Measurements from ENCODE around the gene INTS4.
A peak's percentile ranks its signal among the peaks of the same experiment; 100 is the strongest.

Gene INTS4

GRCh38 chr11:78037056-78037455 is 42.6 kb upstream of the INTS4 start:
- Histone ChIP-seq H3K27ac (ENCODE audit: extremely low read depth, low read depth, low read length) (no peak overlapping the region), H3K4me1 (ENCODE audit: control insufficient read depth, insufficient read depth, low read length) (no peaks in the 10 kb centered on the region), H3K4me3 (ENCODE audit: low read depth, low read length) (no peak overlapping the region), H3K36me3 (ENCODE audit: control insufficient read depth in 2 of 2, insufficient read depth in 1 of 2, low read length in 2 of 2) (no peaks in the 10 kb centered on the region), H3K9me3 (ENCODE audit: control insufficient read depth, insufficient read depth, low read depth, low read length) (no peaks in the 10 kb centered on the region)
- ChIA-PET POLR2A (no interaction called here), CTCF (interaction anchor here (1.9 kb wide), 1 partner anchor 9 kb away, joined by 9 read pairs; no protein-coding TSS in a partner anchor)
- TF ChIP-seq ZNF335 (tag by site-specific recombination; conservative IDR thresholded peaks at IDR 0.05) (no peak), ZNF621 (tag by site-specific recombination; IDR thresholded peaks at IDR 0.05) (no peak), ZNF777 (tag by site-specific recombination; IDR thresholded peaks at IDR 0.05; ENCODE audit: borderline replicate concordance) (no peak), ZNF626 (tag by site-specific recombination; IDR thresholded peaks at IDR 0.05) (no peak), ZNF558 (tag by site-specific recombination; IDR thresholded peaks at IDR 0.05) (no peak), ZNF48 (tag by site-specific recombination; IDR thresholded peaks at IDR 0.05) (no peak), KLF1 (tag by site-specific recombination; IDR thresholded peaks at IDR 0.05) (no peak), ZNF645 (tag by site-specific recombination; IDR thresholded peaks at IDR 0.05) (no peak), ZNF174 (tag by site-specific recombination; IDR thresholded peaks at IDR 0.05) (no peak), ZNF449 (tag by site-specific recombination; IDR thresholded peaks at IDR 0.05) (no peak)
- TF ChIP-seq, protein P1, sequence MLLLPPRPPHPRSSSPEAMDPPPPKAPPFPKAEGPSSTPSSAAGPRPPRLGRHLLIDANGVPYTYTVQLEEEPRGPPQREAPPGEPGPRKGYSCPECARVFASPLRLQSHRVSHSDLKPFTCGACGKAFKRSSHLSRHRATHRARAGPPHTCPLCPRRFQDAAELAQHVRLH (tag by site-specific recombination; IDR thresholded peaks at IDR 0.05), result no peak

DNA sequence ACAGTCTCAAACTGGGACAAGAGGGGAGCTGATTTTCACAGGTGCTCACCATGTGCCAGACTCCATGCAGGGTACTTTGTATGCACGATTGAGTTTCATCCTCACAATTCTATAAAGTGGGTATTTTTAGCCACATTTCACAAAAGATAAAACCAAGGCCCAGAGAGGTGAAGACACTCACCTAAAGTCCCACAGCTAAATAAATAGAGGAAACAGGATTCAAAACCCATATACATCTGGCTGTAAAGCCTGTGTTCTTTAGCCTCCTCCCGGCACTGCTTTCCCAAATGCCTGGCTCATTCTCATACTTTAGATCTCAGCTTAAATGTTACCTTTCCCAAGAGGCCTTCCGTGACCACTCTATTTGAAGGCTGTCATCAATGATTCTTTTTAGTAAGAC is 41.8 kb upstream of the INTS4 start:
- Histone ChIP-seq H3K9me3 (ENCODE audit: control insufficient read depth, insufficient read depth, low read depth, low read length) (no peaks in the 10 kb centered on the region), H3K36me3 (ENCODE audit: control insufficient read depth in 2 of 2, insufficient read depth in 1 of 2, low read length in 2 of 2) (no peaks in the 10 kb centered on the region), H3K4me1 (ENCODE audit: control insufficient read depth, insufficient read depth, low read length) (no peaks in the 10 kb centered on the region), H3K4me3 (ENCODE audit: low read depth, low read length) (no peak overlapping the region), H3K27ac (ENCODE audit: extremely low read depth, low read depth, low read length) (no peak overlapping the region)
- CTCF ChIA-PET, result interaction anchor here (0.6 to 1.9 kb wide), 2 partner anchors 10 to 33 kb away, joined by 4 to 9 read pairs; no protein-coding TSS in a partner anchor
- TF ChIP-seq ZNF768 (tag by site-specific recombination; IDR thresholded peaks at IDR 0.05) (0 out of 2 replicates have a peak, but pooled peaks have one; percentile 45), SP7 (tag by site-specific recombination; IDR thresholded peaks at IDR 0.05) (no peak)
- POLR2A ChIA-PET, result interaction anchor here (0.9 kb wide), 1 partner anchor 41 kb away, joined by 4 read pairs; the partner anchor contains the start of gene INTS4

- no peaks in the 10 kb centered on the region for H3K4me1 ChIP-seq (ENCODE audit: control insufficient read depth, insufficient read depth, low read length)
- no peaks in the 10 kb centered on the region for H3K9me3 ChIP-seq (ENCODE audit: control insufficient read depth, insufficient read depth, low read depth, low read length)
- POLR2A ChIA-PET, result no interaction called here
- H3K27ac ChIP-seq (ENCODE audit: extremely low read depth, low read depth, low read length), result no peak overlapping the region
- CTCF ChIA-PET, result interaction anchor here (0.8 to 0.9 kb wide), 2 partner anchors 11 to 383 kb away, joined by 3 to 4 read pairs; partner anchors contain the start of gene GAB2
- H3K36me3 ChIP-seq (ENCODE audit: control insufficient read depth in 2 of 2, insufficient read depth in 1 of 2, low read length in 2 of 2), result no peaks in the 10 kb centered on the region
- TF ChIP-seq SP2 (tag by site-specific recombination; IDR thresholded peaks at IDR 0.05) (no peak), ZNF341 (tag by site-specific recombination; IDR thresholded peaks at IDR 0.05; ENCODE audit: low read depth) (no peak)
- H3K4me3 ChIP-seq (ENCODE audit: low read depth, low read length), result no peak overlapping the region
Observed at GRCh38 chr11:78034623-78035022, 40.2 kb upstream of the INTS4 start.

DNA sequence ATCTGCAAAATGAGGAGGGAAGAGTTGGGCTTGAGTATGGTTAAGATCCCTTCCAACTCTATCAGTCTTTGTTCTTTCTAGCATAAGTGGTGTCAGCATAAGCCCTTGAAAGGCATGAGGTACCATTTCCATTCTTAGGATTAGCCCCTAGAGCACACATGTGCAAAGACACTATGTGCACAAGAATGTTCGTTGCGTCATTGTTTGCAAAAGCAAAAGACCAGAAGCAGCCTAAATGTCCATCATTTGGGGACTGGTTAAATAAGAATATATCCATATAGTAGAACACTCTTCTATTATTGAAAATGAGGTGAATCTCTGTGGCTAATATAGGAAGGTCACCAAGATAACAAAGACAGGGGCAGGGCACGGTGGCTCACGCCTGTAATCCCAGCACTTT is 38.6 kb upstream of the INTS4 start:
- TF ChIP-seq MZF1 (tag by site-specific recombination; IDR thresholded peaks at IDR 0.05; ENCODE audit: borderline replicate concordance) (peak; percentile 59; the same call in 1 of the 2 replicates), ZNF521 (tag by site-specific recombination; IDR thresholded peaks at IDR 0.05) (no peak)
- Histone ChIP-seq H3K9me3 (ENCODE audit: control insufficient read depth, insufficient read depth, low read depth, low read length) (no peaks in the 10 kb centered on the region), H3K36me3 (ENCODE audit: control insufficient read depth in 2 of 2, insufficient read depth in 1 of 2, low read length in 2 of 2) (no peaks in the 10 kb centered on the region), H3K4me3 (ENCODE audit: low read depth, low read length) (no peak overlapping the region), H3K27ac (ENCODE audit: extremely low read depth, low read depth, low read length) (no peak overlapping the region), H3K4me1 (ENCODE audit: control insufficient read depth, insufficient read depth, low read length) (no peaks in the 10 kb centered on the region)
- ChIA-PET CTCF (interaction anchor here (0.7 kb wide), 1 partner anchor 22 kb away, joined by 3 read pairs; no protein-coding TSS in a partner anchor), POLR2A (no interaction called here)
